HG03571 (cell line): ENCODE measurements around the gene TBC1D20.

Experiments used
- ATAC-seq: cut with Tn5 transposase; IDR thresholded peaks from one replicate; pipeline ENCODE4 v1.9.1; 2021; ENCODE audit not compliant: unreplicated experiment

TBC1D20 gene

DNA sequence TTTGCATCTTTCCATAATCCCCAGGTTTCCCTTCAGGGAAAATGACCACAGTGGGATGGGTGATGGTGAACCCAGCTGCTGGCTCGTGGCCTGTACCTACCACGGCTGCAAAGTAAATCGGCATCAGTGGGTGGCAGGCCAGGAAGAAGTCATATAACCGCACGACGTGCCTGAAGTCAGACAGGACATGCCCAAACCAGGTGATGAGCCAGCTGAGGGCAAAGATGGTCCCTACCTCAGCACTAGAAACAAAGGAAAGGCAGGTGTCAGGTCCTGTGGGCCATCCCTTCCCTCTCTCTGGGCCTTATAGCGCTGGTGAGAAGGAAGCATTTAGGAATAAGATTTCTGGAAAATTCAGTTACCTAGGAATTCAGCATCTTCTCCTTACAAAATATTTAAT, 22.2 kb downstream of the TBC1D20 start:
- no peak for ATAC-seq

DNA sequence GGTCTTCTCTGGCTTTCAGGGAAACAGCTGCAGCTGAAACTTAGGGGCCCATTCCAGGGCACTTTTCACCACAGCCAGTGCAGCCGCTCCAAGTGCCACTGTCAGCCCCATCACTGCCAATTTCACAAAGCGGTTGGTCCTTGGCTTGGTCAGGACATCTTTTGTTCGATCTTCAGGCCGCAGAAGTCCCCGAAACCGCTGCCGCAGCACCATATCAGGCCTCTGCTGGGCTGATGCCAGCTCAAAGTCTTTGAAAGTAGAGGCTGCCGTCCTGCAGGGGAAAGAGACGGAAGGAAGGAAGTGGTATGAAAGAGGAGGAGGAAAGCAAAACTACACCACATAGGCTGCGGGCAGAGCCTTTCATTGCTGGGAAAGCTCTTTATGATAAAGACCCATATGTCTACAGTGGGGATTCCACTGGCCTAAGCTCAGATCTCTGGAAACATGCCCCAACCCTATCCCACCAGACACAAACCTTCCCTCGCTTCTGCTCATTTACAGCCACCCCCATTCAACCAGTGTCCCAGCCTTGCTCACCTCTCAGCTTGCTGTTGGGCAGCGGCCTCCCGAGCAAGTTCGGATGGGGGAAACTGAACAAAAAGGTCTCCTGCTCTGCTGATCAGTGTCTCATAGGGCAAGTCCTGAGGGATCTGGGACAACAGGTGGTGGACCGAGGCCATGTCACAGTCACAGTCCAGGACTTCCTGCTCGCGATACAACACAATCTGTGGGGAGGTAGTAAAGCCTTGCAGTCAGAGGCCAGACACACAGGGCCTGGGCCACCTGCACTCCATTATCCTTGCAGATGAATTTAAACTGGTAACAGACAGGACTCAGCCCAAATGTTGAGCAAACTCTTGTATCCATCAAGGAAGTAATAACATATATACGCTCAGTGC, 23.5 kb downstream of the TBC1D20 start:
- ATAC-seq: no peak

DNA sequence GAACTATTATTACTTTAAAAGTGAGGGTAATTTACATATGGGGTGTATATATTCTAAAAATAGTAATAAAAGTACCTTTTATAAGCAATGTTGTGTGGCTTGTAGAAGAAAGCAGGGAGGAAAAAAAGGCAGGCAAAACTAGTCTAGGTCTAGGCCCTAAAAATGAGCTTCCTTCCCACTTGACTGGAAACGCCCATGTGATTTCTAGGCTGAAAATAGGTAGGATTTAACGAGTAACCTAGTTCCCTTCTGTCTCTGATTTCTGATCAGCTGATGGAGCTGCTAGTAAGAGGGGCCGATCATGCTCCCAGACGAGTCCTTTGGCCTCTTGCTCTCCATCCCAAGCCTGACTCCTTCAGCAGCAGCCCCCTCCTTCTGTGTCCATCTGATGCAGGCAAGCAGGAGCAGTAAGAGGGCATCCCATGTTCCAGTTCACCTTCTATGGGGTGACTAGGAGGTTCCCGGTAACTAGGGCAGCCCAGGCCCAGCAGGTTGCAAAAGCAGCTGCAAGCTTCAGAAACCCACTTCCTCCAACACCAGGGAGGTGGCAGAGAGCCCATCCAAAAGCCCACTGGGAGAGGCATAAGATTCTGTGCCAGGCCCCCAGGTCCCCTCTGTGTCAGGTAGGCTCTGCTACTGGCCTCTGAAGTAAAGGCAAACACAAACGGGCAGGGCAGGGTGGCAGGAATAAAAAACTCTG, 24.4 kb downstream of the TBC1D20 start:
- no peak for ATAC-seq

DNA sequence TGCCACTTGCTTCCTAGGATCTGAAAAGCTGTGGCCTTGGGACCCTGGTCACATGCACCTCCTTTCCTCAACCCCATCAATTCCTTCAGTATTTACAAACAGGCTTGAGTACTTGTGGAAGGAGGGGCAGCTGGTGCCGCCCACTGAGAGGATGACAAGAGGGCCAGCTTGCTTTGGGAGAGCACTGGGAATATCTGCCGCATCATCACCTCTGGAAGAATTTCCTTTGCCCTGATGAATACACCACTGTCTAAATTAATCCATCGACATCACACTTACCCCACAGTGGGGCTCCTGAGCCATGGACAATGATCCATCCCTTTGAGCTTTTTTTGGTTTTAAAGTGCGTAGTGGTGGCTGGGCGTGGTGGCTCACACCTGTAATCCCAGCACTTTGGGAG, 25.9 kb downstream of the TBC1D20 start:
- ATAC-seq: no peak

DNA sequence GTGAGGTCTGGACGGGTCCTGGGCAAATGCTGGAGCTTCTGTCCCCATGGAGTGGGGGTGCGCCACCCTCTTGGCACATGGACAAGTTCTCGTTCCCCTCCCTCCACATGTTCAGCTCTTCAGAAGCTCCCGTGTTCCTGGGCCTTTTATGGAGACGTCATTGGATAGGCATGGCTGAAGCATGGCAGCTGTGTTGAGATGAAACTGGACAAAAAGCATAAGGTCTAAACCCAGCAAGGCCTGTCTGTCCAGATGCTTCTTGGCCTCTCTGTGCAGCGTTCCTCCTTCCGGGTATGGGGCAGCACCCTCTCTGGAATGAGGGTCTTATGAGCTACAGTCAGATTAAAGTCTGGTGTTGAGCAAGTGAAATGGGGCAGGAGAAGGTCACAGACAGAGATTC, 26.8 kb downstream of the TBC1D20 start:
- ATAC-seq: no peak

DNA sequence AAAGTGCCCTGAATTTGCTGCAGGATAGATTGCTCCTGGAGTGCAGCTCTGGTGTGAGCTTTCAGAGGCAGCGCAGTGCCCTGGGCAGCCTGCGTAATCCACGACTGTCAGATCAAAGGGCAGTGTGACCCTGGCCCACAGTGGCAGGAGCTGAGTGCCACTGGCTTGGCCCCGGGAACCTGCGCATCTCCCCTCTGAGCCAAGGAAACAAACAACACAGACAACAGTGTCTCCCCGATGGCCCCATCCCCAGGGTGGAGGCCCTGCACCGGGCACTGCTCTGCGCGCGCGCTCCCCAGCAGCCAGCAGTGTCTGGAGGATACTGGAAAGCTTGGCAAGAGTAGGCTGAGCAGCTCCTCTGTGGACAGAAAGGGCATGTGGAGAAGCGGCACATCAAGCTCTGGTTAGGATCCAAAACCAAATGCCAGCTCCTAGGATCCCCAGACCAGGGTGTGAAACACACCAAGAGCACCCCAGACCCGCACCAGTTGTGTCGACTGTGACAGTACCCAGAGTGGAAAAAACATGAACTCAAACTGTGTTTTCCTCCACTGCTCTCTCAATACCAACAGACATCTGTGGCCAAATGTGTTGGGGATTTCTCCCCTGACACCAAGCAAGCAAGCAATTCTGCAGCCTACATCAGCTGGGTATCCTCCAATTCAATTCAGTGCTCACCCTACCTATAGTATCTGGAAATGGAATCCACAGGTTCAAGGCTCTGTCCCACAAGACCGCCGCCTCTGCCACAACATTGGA, 27.5 kb downstream of the TBC1D20 start:
- ATAC-seq: no peak

DNA sequence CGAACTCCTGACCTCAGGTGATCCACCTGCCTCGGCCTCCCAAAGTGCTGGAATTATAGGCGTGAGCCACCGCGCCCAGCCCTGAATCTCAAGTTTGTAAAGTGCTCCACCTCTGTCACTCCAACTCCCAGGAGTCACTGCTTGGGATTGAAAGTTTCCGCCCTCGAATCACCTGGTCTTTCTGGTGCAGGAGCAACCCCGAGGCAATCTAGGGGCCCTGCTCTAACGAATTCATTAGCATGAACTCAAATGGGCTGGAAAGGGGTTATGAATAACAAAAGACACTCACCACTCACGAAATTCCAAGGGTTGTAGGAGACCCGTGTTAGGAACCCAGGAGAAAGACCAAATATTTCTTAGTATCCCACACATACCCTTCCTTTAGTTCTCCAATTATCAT, 28.1 kb downstream of the TBC1D20 start:
- ATAC-seq: no peak

DNA sequence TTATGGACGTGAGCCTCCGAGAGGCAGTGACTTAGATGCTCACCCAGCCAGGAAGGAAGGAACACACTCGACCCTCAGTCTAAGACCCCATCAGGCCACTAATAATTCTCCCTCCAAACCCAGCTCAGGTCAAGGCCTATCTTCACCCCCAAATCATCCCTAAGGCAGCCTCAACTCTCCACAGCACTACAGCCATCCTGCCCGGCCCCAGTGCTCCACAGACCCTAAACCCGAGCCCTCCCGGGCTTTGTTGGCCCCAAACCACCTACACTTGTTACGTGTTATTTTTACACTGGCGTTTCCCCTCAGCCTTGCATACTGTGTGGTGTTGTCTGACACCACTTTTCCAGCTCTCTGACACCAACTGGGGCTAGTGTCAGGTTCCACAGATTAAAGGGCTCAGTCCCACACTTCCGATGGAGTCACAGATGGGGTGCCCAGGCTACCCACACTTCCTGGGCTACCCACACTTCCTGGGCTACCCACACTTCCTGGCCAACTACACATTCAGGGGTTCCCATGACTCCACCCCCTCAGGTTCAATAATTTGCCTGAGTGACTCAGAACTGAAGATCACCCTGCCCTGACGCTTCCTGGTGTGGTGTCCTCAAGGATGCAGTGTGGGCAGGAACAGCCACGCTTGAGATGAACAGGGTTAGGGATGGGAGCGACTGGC, 28.9 kb downstream of the TBC1D20 start:
- ATAC-seq: peak; percentile 90

DNA sequence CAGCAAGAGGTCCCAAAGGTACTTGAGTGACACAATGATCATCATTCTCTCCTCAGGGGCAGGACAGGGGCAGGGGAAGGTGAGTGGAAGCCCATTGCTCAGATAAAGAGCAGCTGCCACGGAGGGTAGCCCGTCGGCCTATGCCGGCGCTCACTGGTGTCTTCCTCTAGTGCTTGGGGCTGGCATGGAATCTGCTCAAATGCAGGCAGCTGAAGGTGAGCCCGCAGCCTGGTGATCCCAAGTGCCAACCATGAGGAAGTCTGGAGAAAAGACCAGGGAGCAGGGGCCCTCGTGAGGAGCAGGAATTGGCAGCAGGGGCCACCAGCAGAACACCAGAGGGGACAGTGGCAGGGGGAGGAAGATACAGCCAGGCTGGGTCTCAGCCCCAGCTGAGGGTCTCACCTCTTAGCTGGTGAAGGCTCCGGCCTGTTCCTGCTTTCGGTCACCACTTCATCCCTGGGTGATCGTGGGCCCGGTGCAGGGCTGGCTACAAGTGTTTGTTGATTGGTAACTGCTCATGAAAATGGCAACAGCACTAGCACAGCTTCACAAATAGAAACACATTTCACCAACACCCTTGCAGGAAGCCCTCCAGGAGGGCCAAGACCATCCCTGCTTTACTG, 29.5 kb downstream of the TBC1D20 start:
- ATAC-seq: no peak

DNA sequence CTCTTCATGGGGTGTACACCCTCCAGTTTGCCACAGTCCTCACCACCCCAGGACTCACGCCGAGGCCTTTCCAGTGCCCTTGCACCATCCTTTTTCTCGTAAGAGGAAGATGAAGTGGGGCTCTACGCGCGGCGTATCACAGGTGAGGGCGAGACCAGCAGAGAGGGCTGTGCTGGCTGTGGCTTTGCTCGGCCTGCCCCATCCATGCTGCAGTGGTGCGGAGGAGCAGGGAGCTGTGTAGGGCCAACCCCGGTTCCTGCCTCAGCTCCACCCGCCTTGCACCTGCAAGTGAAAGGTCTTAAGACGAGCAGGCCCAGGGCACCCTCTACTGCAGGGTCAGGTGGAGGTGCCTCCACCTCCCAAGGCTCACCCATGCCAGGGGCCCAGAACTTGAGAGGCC, 30.1 kb downstream of the TBC1D20 start:
- no peak for ATAC-seq

DNA sequence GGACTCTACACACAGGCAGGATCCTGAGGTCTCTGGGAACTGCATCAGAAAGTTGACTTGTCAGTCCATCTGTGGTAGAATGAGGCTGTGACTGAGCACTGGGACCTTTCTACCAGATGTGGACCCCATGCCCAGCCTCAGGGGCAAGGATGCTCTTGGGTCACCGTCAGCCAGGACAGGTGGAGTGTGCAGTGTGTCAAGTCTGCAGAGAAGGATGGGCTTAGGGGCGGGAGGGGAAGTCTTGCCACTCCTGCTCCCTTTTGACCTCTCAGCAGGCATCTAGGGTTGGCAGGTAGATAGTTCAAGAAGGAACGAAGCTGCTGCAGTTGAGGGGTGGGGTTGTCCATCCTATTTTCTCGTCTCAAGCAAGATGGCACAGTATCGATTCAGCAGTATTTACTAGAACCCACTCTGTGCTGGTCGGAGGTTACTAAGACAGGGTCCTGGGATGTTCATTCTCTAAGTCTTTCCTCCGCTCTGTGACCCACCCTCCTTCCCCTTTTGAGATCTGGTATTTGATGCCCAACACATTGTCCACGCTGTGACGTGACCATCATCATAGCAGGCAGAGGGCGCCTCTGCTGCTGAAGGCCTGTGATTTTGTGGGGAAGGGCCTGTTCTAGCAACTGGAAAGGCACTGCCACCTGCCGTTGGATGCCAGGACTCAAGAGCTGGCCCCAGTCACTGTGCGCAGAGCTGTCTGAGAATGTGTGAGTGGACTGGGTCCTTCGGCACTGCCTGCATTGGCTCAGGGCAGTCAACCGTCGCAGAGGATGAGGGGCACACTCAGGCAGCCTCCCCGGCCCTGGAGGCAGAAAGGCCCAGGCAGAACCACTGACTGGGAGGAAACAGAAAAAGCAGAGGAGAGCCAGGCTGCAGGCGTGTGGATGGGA, 31.1 kb downstream of the TBC1D20 start:
- no peak for ATAC-seq

DNA sequence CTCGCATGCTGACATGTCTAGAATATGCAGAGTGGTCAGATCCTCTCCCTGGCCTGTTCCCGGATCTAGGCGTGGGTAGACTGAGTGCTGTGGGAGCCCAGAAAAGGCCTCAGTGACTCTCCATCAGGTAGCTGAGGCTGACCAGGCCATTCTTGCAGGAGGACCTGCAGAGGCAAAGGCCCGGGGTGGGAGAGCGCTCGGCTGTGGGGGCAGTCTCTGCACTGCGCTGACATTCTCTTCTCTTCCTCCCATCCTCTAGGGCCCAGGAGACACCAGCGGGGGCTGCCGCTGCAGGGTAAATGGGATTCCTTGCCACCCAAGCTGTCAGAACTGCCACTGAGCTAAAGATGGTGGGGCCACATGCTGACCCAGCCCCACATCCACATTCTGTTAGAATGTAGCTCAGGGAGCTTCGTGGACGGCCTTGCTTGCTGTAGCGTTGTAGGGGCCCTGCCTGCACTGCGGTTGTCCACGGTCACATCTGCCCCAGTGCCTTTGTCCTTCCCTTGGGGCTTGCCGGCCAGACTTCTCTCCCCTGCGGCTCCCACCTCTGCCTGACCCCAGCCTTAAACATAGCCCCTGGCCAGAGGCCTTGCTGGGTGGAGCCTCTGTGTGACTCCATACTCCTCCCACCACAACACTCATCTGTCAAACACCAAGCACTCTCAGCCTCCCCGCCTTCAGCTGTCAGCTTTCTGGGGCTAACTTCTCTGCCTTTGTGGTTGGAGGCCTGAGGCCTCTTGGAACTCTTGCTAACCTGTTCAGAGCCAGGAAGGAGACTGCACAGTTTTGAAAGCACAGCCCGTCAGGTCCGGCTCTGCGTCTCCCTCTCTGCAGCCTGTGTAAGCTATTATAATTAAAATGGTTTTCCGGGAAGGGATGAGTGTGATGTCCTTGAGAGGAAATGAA, 32.0 kb downstream of the TBC1D20 start:
- no peak for ATAC-seq

DNA sequence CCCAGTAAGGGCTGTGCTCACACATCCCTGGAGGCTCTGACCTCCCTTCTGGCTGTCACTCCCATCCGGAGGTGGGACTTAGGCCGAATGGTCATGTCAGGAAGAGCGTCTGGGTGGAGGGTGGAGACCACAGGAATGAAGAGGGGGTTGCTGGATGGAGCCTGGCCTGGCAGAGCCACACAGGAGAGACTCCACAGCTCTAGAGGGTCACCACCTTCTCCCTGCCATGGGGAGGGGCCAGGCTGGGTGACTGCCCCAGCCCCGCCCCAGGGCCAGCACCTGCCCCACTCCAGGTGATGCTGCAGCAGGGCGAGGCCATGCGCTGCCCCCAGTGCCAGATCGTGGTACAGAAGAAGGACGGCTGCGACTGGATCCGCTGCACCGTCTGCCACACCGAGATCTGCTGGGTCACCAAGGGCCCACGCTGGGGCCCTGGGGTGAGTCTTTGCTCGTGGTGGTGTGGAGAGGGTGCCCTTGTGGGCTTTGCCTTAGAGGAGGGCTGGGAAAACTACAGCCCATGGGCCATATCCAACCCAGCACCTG, 33.6 kb downstream of the TBC1D20 start:
- no peak for ATAC-seq

DNA sequence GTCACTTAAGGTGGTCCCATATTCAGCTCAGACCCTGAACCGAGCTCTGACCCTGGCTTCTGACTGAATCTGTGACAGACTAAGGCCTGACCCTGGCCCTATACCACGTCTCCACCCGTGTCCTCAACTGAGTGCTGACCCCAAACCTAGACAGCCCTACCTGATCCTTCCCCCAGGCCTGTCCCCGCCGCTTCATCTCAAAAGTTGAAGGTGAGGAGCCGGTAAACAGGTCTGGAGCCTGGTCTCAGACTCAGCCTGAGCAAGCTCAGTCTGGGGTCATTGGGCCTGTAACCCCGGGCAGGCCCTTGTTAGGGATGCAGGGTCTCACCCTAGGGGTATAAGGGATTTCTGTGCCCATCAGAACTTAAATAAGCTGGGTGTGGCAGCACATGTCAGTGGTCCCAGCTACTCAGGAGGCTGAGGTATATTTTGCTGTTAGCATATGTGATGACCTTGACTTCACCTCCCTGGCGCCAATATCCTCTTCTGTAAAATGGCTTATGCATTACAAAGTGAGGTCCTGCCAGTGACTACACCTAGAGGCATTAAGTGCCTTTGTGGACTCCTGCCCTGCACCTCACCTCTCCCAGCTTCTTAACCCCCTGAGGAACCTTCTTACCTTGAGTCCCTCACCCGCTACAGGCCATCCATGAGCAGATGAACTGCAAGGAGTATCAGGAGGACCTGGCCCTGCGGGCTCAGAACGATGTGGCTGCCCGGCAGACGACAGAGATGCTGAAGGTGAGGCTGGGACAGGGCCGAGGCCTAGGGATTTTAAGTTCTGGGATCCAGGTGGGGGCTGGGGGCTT, 34.3 kb downstream of the TBC1D20 start:
- no peak for ATAC-seq

DNA sequence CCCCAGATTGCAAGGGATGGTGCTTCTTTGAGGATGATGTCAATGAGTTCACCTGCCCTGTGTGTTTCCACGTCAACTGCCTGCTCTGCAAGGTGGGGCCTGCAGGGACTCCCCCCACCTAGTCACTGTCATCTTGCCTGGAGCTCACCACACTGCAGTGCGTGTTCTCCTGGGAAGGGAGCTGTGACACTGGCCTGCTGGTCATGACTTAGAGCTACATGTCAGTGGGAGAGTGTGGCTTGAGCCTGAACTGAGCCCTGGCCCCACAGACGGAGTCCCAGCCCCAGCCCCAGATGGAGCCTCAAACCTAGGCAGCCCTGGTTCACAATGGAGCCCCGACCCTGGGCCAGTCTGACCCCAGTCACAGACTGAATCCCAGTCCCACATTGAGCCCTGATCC, 34.9 kb downstream of the TBC1D20 start:
- no peak for ATAC-seq

DNA sequence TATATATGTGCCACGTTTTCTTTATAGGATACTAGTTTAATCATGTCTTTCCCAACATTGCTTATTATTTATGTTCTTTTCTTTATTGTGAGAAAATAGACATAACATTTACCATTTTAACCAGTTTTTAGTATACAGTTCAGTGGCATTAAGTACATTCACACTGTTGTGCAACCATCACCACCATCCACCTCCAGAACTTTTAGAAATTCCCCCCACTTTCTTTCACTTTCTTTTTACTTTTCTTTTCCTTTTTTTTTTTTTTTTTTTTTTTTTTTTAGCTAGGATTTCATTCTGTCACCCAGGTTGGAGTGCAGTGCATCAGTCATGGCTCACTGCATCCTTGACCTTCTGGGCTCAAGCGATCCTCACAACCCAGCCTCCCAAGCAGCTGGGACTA, 35.8 kb downstream of the TBC1D20 start:
- no peak for ATAC-seq

DNA sequence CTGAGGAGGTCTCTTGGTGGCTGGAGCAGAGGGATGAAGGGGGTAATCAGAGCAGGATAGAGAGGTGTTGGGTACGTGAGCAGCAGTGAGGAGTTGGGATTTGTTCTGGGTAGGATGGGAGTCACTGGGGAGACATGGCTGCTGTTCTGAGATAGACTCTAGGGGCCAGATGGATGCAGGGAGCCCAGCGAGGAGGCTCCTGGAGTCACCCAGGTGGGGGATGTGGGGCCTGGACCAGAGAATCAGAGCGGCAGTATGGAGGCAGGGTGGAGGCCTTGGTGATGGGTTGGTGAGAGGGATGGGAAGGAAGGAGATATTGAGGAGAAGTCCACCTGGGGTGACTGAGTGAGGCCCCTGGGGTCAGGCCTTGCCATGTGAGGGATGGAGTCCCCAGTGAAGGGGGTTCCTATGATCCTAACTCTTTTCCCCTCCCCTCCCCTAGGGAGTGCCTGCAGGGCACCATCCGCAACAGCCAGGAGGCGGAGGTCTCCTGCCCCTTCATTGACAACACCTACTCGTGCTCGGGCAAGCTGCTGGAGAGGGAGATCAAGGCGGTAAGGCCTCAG, 40.6 kb downstream of the TBC1D20 start:
- ATAC-seq: no peak
